Activated CD8-positive, alpha-beta memory T cell treated with anti-CD3 and anti-CD28 coated beads, Interleukin-2, amount 50 U/mL, for 24 hours (primary cell): ENCODE measurements around the gene CCDC90B.
"Not testable (repeated sequence)": the region's sequence is repeated elsewhere in the genome, so short reads cannot be mapped to it uniquely, and the experiment has no call there.

Experiments
- DNase-seq: peaks from one replicate; pipeline ENCODE4 v3.0.0-alpha.2; 2020; ENCODE audit errors: extremely low read depth

CCDC90B gene

GRCh38 chr11:83285771-83286528 lies at the start of gene CCDC90B:
Gene CCDC90B (minus strand): TSS chr11:83286367. CDS start chr11:83285972, 395 bp downstream.
- peak; percentile 86 for DNase-seq

DNA sequence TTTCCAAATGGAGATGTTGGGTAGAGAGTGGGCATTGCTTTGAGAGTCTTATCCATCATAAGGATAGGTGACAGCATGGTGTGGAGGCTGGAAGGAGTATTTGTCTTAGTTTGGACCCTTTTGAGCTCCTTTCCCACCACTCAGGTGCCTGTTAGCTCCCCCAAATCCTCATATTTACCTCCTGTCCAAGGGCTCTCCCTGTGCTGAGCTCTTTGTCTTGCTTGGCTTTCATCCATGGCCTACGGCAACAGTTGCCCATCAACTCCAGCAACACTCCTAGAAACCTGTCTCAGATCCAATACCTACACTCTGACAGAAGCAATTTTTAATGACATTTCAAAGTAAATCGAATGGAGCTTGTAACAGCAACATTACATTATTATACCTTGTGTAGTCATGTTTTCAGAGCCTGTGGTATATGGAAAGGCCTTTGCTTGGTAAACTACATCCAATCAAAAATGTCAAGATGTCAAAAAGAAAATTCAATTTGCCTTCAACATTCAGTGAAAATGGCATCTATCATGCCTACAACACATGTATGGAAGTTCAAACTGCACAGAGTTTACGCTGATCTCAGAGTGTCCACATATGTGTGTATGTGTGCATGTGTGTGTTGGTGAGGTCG lies 49.4 kb upstream of the CCDC90B start:
- no peak for DNase-seq

DNA sequence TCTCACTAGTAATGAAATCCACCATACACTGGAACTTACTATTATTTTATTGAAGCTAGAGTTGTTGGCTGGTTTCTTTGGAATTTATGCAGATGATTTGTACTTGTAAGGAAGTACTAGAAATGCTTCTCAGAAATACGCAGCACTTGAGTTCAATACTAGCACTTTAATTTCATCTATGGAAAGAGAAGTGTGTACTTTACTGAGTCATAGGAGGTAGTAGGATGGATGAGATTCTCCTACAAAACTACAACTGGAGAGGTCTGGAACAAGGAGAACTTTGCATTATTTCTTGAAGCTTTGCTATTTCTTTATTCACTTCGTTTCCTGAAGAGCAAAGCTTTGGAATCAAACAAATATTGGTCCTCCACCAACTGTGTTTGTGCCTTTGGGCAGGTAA lies 44.1 kb upstream of the CCDC90B start:
- DNase-seq: no peak

GRCh38 chr11:83326326-83326725 lies 40.2 kb upstream of the CCDC90B start:
- no peak for DNase-seq

- DNase-seq: no peak
Observed at GRCh38 chr11:83319346-83319745, 33.2 kb upstream of the CCDC90B start.

- DNase-seq: no peak
Observed at GRCh38 chr11:83318931-83319330, 32.8 kb upstream of the CCDC90B start.

DNA sequence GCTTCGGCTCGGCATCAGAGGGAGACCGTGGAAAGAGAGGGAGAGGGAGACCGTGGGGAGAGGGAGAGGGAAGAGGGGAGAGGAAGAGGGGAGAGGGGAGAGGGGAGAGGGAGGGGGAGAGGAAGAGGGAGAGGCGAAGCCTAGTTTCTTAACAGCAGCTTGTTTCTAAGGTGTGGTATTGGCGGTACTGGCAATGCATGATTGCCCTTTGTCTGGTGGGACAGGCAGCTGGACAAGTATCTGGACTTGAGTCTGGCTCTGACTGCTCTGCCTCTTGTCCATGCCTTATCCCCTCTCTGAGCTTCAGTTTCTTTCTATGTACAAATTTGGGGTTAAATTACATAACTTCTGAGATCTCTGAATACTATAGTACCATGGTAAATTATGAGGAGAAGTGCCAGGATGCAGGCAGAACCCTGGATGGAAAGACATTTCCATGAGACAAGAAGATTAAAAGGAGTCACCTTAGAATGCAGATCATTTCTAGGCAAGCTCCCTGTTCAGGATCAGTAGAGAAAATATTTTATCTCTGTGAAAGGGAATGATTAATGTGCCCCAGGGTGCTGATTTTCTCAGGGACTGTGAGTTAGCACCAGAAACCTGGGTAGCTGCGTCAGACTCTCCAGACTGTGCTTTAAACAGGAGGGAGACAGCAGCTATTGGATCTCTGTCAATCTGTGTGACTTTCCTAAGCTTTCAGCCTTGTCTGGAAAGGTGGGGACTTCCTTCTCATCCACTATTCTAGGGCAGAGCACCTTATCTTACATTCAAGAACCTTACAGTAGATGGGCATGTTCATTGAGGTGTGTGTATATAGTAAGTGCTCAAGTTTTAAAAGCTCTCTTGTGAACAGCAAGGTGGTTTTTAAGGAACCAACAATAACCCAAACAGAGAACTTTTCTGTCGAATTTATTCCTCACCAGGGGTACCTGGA lies 31.9 kb upstream of the CCDC90B start:
- no peak for DNase-seq

DNA sequence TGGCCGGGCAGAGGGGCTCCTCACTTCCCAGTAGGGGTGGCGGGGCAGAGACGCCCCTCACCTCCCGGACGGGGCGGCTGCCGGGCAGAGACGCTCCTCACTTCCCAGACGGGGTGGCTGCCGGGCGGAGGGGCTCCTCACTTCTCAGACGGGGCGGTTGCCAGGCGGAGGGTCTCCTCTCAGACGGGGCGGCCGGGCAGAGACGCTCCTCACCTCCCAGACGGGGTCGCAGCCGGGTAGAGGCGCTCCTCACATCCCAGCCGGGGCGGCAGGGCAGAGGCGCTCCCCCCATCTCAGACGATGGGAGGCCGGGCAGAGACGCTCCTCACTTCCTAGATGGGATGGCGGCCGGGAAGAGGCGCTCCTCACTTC lies 30.7 kb upstream of the CCDC90B start:
- DNase-seq: not testable (repeated sequence)

DNA sequence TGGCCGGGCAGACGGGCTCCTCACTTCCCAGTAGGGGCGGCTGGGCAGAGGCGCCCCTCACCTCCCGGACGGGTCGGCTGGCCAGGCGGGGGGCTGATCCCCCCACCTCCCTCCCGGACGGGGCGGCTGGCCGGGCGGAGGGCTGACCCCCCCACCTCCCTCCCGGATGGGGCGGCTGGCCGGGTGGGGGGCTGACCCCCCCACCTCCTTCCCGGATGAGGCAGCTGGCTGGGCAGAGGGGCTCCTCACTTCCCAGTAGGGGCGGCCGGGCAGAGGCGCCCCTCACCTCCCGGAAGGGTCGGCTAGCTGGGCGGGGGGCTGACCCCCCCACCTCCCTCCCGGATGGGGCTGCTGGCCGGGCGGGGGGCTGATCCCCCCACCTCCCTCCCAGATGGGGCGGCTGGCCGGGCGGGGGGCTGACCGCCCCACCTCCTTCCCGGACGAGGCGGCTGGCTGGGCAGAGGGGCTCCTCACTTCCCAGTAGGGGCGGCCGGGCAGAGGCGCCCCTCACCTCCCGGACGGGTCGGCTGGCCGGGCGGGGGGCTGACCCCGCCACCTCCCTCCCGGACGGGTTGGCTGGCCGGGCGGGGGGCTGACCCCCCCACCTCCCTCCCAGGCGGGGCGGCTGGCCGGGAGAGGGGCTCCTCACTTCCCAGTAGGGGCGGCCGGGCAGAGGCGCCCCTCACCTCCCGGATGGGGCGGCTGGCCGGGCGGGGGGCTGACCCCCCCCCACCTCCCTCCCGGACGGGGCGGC lies 30.2 kb upstream of the CCDC90B start:
- not testable (repeated sequence) for DNase-seq

DNA sequence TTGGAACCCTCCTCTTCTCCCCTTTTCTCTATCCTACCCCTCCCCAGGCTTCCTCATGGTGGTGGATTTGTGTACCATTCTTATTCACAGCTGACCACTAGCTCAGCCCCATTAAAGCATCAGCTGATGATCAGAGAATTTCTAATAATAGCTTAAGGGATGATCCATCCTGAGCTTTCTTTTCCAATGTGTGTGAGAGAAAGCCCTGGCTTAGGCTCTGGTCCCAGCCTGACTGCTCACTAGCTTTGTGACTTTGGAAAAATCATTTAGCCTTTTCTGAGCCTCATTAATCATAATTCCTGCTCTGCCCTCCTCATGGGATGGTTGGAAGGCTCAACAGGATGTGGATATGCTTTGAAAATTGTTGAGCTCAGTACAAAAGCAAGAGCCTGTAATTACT lies 26.3 kb upstream of the CCDC90B start:
- no peak for DNase-seq

GRCh38 chr11:83311701-83312100 lies 25.5 kb upstream of the CCDC90B start:
- DNase-seq: no peak

DNA sequence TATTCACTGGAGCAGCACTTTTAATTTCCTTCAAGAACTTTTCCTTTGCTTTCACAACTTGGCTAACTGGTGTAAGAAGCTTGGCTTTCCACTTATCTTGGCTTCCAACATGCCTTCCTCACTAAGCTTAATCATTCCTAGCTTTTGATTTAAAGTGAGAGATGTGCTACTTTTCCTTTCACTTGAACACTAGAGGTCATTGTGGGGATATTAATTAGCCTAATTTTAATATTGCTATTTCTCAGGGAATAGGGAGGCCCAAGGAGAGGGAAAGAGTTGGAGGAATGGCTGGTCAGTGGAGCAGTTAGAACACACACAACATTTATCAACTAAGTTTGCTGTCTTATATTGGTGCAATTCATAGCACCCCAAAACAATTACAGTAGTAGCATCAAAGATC lies 24.6 kb upstream of the CCDC90B start:
- no peak for DNase-seq

DNA sequence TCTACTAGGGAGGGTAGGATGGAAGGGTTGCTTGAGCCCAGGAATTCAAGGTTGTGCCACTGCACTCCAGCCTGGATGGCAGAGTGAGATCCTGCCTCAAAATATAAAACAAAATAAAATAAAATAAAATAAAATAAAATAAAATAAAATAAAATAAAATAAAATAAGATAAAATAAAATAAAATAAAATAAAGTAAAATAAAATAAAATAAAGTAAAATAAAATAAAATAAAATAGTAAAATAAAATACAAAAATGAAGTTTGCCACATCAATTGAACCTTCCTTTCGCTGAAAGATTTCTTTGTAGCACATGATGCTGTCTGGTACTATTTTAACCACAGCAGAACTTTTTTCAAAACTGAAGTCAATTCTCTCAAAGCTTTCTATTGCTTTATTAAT lies 22.4 kb upstream of the CCDC90B start:
- not testable (repeated sequence) for DNase-seq

DNA sequence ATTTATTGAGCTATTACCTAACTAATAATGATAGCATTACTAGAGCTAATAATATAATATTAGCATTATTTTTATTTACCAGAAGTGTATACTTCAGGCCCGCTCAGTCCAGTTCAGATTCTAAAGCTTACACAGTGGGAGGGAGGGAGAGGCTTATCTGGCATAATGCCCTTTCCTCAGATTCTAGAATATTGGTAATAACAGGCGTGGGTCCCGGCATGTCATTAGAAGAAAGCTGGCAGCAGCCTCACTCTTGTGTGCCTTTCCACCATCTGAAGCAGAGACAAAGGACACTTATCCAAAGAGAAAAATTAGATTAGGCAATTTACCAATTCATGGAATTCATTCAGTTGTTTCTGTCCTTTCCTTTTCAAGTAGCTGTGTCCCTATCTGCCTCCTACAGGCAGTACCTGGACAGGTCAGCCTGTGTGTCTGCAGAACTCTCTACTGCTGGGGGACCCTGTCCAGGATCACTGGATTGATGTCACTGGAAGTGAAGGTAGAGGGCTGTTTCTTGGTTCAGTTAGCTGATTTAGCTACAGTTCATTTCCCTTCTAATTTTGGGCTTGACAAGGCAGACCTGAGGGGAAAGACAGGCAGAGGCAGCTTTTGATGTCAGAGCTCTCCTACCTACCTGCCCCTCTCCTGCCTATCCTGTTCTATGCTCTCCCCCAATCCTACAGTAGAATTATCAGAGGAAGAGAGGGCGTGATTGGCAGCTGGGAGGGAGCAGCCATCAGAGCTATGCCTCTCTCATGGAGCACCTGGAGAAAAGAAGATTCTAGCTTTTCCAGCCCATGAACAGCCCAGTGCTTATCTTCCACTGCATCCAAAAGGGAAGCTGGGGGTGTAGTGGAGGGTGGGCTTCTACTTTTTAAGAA lies 20.3 kb upstream of the CCDC90B start:
- DNase-seq: no peak

DNA sequence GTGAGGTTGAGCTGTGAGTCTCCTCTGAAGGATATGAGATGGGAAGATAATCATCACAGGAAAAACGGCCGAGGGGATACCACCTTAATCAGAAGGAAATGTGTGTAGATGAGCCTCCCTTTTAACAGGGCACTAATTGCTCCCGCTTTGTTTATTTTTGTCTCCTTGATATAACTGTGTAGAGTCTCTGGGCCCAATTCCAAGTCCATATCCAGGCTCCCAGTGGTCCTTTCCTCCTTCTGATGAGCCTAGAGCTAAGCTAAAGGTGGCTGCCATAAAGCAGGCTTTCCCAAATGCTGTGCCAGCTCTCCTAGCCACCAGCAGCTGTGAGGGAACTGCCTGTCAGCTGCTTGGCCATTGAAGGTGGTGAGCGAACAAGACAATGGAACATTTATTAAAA lies 17.1 kb upstream of the CCDC90B start:
- no peak for DNase-seq

DNA sequence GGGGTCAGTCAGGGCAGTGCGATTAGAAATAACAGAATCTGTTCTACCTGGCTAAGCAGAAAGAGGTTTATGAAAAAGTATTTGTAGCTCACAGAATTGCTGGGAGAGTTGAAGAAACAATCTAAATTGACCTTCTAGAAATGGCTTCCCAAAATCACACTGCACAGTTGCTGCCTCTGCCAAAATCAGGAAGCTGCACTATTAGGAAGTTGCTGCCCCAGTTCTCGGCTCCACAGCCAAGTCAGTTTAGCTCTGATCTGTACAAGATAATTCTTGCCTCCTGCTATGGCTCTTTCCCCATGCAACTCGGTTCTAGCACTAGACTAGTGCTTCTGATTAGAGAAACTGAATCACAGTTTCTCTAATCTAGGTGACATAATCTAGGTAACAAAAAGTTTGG lies 16.0 kb upstream of the CCDC90B start:
- DNase-seq: no peak

GRCh38 chr11:83299681-83300080 lies 13.5 kb upstream of the CCDC90B start:
- no peak for DNase-seq

GRCh38 chr11:83294208-83294607 lies 8.0 kb upstream of the CCDC90B start:
- no peak for DNase-seq

GRCh38 chr11:83293457-83293774 lies 7.2 kb upstream of the CCDC90B start:
- no peak for DNase-seq

DNA sequence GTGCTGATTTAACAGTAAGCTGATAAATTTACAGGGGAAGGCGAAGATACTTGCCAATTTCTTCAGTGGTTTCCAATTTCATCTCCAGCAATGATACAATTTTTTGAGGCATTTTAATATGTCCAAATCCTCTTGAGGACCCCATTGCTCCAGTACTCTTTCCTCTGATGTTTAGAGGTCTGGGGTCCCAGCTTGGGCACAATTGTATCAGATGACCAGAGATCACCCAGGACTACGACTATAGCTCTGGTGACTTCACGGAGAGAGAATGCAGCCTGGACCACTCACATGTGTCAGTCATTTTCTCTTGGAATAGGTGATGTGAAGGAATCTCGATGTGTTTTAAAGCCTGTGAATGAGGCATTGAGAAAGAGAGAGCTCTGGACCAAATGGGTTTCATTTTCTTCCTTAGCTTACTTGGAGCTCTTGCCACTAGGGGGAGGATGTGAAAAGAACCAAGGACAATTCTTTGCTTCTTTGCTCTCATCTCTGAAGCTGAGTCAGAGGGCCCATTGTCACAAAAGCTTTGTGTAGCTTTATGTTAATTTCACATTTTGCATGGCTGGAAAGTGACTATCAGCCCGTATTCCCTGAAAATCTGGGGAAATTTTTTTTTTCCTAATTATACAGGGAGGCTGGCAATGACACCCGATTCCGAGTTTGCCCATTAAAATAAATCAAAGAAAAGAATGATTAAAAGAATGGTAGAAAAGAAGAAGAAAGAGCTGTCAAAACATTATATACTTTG lies 6.7 kb upstream of the CCDC90B start:
- DNase-seq: peak; percentile 2
